GM19240 (cell line): ENCODE measurements around the gene TUFT1.
A peak's percentile ranks its signal among the peaks of the same experiment; 100 is the strongest.

Experiments used
- DNase-seq: peaks from one replicate; pipeline ENCODE4 v3.0.0; 2011; ENCODE audit warnings: low spot score; ENCODE audit not compliant: insufficient read length

TUFT1 gene

DNA sequence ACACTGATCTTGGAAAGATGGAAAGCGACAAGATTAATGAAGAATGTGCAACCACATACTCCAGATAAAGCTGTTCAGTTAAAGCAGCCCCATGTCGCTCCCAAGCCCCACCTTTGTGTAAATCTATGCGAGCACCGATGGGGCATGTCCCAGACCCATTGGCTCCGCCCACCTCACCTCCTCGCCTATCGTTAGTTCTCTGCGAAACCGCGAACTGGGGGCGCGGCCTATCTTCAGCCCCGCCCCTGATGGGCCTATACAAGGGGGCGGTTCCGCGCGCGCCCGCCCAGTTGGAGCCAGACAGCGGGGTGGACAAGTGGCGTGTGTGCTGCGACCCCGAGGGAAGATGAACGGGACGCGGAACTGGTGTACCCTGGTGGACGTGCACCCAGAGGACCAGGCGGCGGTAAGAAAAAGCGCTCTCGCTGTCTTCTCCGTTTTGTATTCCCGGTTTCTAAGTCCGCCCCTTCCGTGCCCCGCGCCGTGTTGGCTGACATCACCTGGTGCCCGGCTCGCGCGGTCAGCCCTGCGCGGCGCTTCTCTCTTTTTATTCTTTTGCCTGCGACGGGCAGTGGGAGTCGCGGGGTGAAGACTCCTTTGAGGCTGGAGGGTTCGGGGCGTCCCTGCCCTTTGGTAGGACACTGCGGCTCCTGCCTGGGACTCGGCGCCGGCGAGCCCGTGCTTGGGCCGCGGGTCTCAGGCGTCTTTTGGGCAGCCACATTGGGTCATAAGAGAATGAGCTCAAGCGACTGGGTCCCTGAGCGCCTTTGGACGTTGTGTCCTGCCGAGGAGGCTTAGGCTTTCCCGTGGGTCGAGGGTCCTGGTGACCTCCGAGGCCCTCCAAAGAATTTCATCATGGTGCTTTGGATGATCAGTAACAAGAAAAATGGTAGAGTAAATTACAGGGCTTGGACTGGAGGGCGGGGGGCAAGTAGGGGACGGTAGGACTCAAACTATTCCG is at the start of gene TUFT1:
Gene TUFT1, plus strand, starts transcription at position 289 of the 961 bp plus-strand sequence. Its CDS starts 58 bp downstream, at position 347.
- DNase-seq, result peak; percentile 93

GRCh38 chr1:151491641-151492040 is 48.5 kb upstream of the TUFT1 start:
- DNase-seq, result no peak

GRCh38 chr1:151492120-151492519 is 48.0 kb upstream of the TUFT1 start:
- DNase-seq, result no peak

- DNase-seq, result no peak
Measured at GRCh38 chr1:151493042-151493441, 47.1 kb upstream of the TUFT1 start.

DNA sequence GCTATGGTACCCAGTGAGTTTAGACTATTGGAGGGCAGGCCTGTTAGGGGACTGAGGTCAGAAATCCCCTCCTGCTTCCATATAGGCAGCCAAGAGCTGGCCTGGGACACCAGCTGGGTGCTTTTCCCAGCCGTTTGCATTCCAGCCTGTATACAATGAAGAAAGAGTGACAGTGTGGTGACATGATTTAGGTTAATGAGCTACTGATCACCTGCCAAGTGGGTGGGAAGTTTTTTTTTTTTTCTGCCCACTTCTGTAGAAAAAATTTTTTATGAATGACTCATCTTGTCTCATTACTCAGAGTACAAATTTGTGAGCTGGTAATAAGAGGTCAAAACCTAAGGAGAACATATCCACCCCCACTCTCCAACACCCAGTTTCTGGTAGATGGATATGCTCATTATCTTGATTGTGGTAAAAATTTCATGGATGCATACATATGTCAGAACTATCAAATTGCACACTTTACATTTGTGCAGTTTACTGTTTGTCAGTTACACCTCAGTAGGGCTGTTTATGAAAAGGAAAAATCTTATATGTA is 45.3 kb upstream of the TUFT1 start:
- no peak for DNase-seq

GRCh38 chr1:151495316-151495715 is 44.8 kb upstream of the TUFT1 start:
- no peak for DNase-seq

DNA sequence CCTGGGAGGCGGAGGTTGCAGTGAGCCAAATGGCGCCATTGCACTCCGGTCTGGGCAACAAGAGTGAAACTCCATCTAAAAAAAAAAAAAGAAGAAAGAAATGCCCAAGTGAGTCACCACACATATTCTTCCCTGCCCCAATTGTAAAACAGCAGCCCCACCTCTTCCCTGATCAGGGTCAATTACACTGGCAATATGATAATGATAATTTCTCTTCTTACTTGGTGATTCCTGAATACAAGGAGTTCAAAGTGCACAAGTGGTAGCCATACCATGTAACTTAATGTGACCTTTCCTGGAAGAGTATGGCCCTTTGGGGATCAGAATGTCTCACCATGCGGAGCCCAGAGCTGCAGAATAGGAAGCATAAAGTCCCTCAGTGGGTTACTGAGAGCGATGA is 40.7 kb upstream of the TUFT1 start:
- DNase-seq, result no peak

- no peak for DNase-seq
Measured at GRCh38 chr1:151499930-151500329, 40.2 kb upstream of the TUFT1 start.

- DNase-seq, result no peak
Measured at GRCh38 chr1:151501474-151501873, 38.6 kb upstream of the TUFT1 start.

- no peak for DNase-seq
Measured at GRCh38 chr1:151502035-151502700, 37.9 kb upstream of the TUFT1 start.

GRCh38 chr1:151502859-151503780 is 37.0 kb upstream of the TUFT1 start:
- DNase-seq, result no peak

- no peak for DNase-seq
Measured at GRCh38 chr1:151504252-151504651, 35.9 kb upstream of the TUFT1 start.

DNA sequence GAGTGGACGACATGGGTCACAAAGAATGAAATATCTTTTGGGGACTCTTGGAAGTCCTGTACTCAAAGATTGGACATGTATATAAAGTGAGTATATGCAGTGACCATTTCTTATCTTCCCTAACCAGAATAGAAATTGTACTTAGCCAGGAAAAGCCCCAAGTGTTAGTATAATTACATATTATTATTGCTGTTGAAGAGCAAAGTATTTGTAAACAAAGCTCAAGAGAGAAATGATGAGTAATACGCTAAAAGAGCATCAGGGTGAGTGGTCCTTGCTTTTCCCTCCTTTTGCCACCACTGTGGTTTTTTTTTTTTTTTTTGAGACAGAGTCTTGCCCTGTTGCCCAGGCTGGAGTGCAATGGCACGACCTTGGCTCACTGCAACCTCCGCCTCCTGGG is 35.4 kb upstream of the TUFT1 start:
- DNase-seq, result no peak

DNA sequence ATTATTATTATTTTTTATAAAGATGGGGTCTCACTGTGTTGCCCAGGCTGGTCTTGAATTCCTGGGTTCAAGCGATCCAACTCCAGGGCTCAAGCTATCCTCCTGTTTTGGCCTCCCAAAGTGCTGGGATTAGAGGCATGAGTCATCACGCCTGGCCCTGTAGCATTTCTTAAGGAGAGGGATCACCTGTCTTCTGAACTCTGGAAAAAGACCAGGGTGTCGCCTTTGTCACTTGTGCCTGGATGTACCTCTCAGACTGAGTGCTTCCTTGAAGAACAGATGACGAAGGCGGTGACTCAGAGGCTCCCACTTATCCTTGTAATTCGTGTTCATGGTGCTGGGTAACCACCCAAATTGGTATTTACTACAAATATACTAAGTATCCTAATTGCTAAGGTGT is 31.3 kb upstream of the TUFT1 start:
- DNase-seq, result no peak

DNA sequence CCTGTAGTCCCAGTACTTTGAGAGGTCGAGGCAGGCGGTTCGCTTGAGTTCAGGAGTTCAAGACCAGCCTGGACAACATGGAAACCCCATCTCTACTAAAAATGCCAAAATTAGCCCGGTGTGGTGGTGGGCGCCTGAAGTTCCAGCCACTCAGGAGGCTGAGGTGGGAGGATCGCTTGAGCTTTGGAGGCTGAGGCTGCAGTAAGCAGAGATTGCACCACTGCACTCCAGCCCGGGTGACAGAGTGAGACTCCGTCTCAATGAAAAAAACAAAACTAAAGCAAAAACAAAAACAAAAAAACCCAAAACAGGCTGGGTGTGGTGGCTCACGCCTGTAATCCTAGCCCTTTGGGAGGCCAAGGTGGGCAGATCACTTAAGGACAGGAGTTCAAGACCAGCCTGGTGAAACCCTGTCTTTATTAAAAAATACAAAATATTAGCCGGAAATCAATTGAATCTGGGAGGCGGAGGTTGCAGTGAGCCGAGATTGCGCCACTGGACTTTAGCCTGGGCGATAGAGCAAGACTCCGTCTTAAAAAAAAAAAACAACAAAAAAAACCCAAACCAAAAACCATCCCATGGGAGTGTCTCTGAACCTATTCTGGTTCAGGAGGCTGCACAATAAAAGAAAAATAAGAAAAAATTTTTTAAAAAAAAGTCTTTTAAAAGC is 30.6 kb upstream of the TUFT1 start:
- DNase-seq, result no peak

- DNase-seq, result no peak
Measured at GRCh38 chr1:151510020-151510405, 30.1 kb upstream of the TUFT1 start.

DNA sequence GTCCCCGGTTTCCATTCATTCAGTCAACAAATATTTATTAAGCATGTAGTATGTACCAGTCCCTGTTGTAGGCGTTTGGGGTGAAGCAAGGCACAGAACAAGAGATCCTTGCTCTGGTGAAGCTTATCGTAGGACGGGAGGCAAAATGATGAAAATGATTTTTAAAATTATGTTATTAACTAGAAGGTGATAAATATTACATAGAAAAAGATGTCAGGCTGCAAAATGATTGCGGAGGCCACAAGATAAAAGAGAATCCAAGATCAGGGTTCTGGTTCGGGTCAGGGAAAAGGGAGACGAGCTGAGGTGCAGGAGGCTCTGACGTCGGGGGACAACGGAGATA is 29.5 kb upstream of the TUFT1 start:
- DNase-seq, result no peak

DNA sequence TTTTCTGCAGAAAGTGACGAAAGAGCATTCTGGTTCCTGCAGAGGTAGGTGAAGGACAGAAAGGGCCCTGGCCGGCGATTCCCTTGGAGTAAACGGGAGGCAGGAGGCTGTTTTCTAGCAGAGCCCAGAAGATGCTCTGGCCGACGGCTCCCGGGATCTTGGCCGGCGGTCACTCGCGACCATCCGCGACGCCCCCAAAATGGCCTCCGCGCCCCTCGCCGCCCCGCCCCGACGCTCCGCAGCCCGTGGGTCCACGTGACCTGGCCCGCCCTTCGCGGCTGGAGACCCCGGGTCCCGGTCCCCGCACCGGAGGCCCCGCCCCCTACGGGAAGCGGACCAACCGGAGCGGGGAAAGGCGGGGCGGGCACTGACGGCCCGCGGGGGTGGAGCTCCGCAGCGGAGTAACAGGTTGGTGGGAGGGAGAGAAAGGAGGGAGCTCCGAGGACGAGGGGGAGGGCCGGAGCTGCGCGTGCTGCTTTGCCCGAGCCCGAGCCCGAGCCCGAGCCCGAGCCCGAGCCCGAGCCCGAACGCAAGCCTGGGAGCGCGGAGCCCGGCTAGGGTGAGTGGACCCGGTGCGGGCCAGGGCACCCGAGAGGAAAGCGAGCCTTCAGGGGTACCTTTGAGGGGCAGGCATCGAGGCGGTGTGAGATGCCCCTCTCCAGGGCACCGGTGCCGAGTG is 29.0 kb upstream of the TUFT1 start, which contains the start of gene CGN:
Gene CGN, plus strand, starts transcription at position 431 of the 679 bp plus-strand sequence. CDS start 7,133 bp downstream, outside the sequence.
- peak; percentile 59 for DNase-seq

- no peak for DNase-seq
Measured at GRCh38 chr1:151511636-151512215, 28.4 kb upstream of the TUFT1 start.

- DNase-seq, result no peak
Measured at GRCh38 chr1:151512326-151512725, 27.8 kb upstream of the TUFT1 start.
